ENCODE data around the gene CRHR1.

DNA sequence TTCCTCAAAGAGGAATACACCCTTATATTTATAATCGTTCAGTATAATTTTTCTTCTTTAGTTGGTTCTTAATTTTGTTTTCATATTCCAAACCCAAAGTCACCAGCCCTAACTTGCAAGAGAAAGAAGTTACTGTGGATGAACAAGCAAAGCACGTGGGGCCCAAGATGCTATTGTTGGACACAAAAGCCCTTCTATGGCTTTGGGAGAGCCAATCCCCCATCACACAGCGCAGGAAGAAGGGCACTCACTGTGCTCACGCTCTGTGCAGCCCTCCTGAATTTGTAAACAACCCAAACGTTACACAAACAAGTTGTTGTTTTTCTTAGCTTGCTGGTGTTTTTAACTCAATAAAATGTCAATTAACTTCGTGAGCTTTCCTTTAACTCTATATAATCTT is 83.1 kb downstream of the CRHR1 start:
- TF ChIP-seq ZBTB49 (tag by site-specific recombination; IDR thresholded peaks at IDR 0.05; ENCODE audit: low read depth): no peak
- TF ChIP-seq ZNF350 (tag by site-specific recombination; IDR thresholded peaks at IDR 0.05): no peak
- TF ChIP-seq, protein P1, sequence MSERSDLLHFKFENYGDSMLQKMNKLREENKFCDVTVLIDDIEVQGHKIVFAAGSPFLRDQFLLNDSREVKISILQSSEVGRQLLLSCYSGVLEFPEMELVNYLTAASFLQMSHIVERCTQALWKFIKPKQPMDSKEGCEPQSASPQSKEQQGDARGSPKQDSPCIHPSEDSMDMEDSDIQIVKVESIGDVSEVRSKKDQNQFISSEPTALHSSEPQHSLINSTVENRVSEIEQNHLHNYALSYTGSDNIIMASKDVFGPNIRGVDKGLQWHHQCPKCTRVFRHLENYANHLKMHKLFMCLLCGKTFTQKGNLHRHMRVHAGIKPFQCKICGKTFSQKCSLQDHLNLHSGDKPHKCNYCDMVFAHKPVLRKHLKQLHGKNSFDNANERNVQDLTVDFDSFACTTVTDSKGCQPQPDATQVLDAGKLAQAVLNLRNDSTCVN (tag by site-specific recombination; optimal IDR thresholded peaks at IDR 0.05): no peak
- TF ChIP-seq RBAK (tag by site-specific recombination; IDR thresholded peaks at IDR 0.05): no peak
- TF ChIP-seq MZF1 (tag by site-specific recombination; IDR thresholded peaks at IDR 0.05; ENCODE audit: borderline replicate concordance): no peak
